ENCODE measurements around the gene C12orf42.

Gene C12orf42

DNA sequence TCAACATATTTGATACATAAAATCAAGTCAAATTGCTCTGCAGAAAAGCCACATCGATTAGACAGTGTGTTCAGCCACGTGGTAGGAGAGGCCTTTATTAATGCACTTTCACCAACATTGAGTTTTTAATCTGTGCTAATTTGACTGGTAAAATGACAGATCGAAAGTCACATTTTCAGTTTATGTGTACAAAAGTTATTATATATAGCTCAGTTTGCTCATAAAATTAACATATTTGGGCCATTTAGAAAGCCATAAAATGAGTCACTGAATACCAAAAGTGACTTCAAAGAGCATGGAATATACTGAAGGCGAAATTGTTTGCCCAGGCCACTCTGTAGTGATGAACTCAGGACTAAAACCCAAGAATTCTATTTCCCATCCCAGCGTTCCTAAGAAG is 26.0 kb downstream of the C12orf42 start:
- no peak for DNase-seq (ENCODE audit: low read depth)
- TF ChIP-seq, protein P1, sequence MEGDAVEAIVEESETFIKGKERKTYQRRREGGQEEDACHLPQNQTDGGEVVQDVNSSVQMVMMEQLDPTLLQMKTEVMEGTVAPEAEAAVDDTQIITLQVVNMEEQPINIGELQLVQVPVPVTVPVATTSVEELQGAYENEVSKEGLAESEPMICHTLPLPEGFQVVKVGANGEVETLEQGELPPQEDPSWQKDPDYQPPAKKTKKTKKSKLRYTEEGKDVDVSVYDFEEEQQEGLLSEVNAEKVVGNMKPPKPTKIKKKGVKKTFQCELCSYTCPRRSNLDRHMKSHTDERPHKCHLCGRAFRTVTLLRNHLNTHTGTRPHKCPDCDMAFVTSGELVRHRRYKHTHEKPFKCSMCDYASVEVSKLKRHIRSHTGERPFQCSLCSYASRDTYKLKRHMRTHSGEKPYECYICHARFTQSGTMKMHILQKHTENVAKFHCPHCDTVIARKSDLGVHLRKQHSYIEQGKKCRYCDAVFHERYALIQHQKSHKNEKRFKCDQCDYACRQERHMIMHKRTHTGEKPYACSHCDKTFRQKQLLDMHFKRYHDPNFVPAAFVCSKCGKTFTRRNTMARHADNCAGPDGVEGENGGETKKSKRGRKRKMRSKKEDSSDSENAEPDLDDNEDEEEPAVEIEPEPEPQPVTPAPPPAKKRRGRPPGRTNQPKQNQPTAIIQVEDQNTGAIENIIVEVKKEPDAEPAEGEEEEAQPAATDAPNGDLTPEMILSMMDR (conservative IDR thresholded peaks at IDR 0.05; ENCODE audit: low read length), result no peak
- no peak overlapping the region for H3K4me3 ChIP-seq (ENCODE audit: low read length)

DNA sequence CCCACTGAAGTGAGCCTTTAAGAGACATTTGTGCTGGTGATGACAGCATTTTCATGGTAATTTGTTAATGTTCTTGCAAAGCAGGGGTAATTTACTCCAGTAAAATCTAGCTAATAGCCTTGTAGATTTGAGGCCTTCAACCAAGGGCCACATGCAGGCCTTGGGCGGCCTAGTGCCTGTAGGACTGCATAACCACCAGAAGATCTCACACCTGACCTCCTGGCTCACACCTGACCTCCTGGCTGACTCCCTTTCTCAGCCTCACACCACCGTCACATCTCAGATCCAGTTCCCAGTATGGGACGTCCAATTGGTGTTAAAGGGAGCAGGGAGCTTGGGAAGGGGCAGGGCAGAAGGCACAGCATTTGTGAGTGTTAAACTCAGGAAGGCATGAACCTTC is 26.9 kb downstream of the C12orf42 start:
- TF ChIP-seq, protein P1 (conservative IDR thresholded peaks at IDR 0.05; ENCODE audit: low read length), result no peak
- DNase-seq (ENCODE audit: low read depth), result no peak
- H3K4me3 ChIP-seq (ENCODE audit: low read length), result no peak overlapping the region

DNA sequence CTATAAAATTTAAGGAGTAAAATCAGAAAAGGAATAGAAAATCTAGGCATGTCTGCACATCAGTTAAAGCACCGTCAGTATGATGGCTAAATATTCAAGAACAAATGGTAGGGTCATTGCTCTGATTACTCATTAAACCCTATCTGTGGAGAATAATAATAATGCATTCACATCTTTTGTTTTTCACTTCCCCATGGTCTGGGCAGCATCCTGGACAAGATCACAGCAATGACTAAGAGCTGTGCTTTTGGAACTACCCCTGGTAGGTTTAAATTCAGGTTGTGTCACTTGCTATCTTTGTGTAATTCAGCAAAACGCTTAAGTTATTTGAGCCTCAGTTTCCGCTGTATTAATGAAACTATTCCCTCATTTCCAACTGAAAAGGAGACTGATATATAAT is 33.1 kb downstream of the C12orf42 start:
- H3K4me3 ChIP-seq (ENCODE audit: low read length), result no peak overlapping the region
- TF ChIP-seq, protein P1 (conservative IDR thresholded peaks at IDR 0.05; ENCODE audit: low read length), result no peak
- no peak for DNase-seq (ENCODE audit: low read depth)

DNA sequence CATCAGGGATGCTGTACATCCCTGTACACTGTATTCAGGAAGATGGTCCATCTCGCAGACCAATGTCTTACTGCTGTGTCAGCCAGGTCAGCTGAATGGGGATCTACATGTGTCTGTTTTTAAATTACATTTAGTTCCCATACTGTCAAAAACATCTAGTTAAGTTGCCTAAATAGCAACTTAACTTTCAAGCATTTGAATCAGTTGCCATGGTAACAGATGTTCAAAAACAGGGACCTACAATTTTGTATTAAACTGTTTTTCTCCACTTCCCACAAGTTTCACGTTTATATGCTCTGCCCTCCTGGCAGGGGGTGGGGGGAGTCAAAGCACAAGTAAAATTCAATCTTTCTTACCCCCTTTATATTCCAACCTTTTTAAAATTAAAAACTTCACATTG is 38.3 kb downstream of the C12orf42 start:
- DNase-seq (ENCODE audit: low read depth), result no peak
- no peak overlapping the region for H3K4me3 ChIP-seq (ENCODE audit: low read length)
- TF ChIP-seq, protein P1 (conservative IDR thresholded peaks at IDR 0.05; ENCODE audit: low read length), result no peak

DNA sequence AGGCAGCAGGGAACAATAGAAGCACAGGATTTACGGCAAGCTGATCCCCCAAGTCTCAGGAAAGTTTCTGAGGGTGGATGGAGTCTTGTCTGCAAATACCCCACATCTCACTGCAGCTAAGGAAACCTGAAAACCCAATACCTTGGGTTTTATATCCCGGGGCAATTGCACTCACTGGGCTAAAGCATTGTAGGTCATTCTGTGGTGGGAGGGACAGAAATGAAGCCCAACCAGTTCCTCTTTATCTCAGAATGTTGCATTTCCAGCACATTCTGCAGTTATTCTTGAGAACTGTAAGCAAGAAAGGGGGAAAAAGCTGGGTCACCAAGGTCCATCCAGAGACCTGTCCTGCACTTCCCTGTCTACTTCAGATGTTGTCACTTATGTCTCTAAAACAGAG is 39.8 kb downstream of the C12orf42 start:
- H3K4me3 ChIP-seq (ENCODE audit: low read length), result no peak overlapping the region
- no peak for DNase-seq (ENCODE audit: low read depth)
- TF ChIP-seq, protein P1 (conservative IDR thresholded peaks at IDR 0.05; ENCODE audit: low read length), result no peak

DNA sequence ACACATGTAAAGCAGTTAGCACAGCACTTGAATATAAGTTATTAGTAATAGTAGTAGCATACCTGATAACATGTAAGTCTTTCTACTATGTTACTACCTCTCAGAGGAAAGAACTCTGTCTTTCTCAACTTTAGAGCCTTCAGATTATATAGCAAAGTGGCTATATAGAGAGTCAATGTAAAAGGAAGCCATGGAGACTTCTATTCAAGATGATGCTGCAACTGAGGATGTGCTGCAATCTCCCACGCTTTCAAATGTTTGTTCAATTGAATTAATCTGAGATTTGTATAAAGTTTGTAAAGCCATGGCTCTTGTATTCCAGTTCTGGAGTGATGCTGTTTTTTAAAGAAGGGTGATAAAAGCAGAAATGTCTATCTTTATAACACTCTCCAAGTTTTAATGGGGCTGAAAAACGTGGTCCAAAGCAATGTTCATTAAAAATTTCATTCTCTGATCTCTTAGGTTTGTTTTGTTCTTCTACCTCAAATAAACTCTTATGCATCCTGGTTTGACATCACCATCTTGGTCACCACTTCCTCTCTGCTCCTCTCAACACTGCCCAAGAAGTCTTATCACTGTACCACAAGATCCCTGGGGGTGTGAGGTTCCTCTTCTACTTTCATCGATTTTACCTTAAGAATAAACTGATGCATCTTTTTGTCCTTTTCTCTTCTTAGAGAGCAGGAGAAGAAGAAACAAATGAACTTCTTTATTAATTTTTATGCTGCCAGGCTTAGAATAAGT is 40.6 kb downstream of the C12orf42 start:
- no peak overlapping the region for H3K4me3 ChIP-seq (ENCODE audit: low read length)
- TF ChIP-seq, protein P1 (conservative IDR thresholded peaks at IDR 0.05; ENCODE audit: low read length), result no peak
- no peak for DNase-seq (ENCODE audit: low read depth)

DNA sequence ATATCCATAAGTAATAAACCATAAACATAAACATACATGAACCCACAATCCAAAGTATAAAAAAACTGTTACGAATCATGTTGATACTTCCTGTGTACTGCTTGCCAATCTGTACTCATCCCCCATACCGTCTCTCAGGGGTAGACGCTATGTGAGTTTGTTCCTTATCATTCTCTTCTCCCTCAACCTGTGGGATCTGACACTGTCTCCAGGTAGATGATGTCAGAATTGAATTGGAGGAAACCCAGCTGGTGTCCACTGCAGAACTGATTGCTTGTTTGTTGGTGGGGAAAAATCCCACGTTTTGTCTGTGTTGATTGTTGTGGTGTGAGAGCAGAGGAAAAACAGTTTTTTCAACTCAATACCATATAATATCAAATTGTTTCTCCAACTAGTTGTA is 50.8 kb downstream of the C12orf42 start:
- TF ChIP-seq, protein P1 (conservative IDR thresholded peaks at IDR 0.05; ENCODE audit: low read length), result no peak
- H3K4me3 ChIP-seq (ENCODE audit: low read length), result no peak overlapping the region
- no peak for DNase-seq (ENCODE audit: low read depth)
